ENCODE results near the gene KIR3DL1.
"Not testable (repeated sequence)": the region's sequence is repeated elsewhere in the genome, so short reads cannot be mapped to it uniquely, and the experiment has no call there.

KIR3DL1 gene

DNA sequence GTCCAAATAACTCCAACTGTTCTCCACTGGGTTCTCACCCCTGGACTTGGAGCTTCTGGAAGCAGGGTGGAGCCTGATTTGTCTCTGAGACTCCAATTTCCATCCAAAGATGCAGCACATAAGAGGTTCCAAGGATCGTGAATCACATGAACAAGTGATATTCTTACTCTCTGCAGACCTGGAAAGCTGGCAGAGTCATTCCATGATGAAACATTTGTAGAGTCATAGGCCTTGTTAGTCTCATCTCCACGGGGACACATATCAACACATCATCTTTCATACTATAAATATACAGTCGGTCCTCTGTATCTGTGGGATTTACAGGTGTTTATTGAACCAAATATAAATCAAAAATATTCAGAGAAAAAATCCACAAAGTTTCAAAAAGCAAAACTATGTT, 1.7 kb upstream of the KIR3DL1 start:
- DNase-seq (ENCODE audit: low spot score): not testable (repeated sequence)

DNA sequence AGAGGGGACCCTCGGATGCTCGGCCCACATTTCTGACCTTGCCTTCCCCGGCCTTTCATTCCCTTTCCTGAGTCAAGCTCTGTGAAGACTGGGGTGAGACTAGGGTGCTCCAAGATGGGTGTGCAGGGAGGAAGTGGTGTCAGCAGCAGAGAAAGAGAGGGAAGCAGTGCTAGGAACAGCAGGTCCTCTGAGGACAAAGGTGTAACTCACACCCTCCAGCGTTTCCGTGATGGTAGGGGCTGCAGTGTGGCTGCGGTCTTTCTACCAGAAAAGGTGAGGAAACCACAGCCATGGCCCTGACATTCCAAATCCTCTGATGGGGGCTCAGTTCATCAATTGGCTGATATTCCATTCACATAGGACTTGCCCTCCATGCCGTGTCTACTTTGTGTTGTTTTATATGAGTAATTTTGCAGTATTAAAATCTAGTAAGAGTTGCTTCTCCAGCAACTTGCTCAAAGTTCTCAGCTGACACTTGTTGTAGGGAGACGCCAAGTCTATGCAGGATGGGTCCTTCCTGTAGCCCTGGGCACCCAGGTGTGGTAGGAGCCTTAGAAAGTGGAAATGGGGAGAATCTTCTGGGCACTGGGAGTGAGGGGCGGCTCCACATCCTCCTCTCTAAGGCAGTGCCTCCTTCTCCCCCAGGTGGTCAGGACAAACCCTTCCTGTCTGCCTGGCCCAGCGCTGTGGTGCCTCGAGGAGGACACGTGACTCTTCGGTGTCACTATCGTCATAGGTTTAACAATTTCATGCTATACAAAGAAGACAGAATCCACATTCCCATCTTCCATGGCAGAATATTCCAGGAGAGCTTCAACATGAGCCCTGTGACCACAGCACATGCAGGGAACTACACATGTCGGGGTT, 1.6 kb downstream of the KIR3DL1 start:
- DNase-seq (ENCODE audit: low spot score): no peak

DNA sequence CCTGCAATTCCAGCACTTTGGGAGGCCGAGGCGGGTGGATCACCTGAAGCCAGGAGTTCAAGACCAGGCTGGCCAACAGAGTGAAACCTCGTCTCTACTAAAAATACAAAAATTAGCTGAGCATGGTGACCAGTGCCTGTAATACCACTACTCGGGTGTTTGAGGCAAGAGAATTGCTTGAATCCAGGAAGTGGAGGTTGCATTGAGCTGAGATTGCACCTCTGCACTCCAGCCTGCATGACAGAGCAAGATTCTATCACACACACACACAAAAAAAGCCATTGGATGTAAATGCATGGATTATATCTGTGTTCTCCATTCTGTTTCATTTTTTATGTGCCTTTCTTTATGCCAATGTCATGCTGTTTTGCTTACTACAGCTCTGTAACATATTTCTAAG, 8.1 kb downstream of the KIR3DL1 start:
- DNase-seq (ENCODE audit: low spot score): not testable (repeated sequence)

DNA sequence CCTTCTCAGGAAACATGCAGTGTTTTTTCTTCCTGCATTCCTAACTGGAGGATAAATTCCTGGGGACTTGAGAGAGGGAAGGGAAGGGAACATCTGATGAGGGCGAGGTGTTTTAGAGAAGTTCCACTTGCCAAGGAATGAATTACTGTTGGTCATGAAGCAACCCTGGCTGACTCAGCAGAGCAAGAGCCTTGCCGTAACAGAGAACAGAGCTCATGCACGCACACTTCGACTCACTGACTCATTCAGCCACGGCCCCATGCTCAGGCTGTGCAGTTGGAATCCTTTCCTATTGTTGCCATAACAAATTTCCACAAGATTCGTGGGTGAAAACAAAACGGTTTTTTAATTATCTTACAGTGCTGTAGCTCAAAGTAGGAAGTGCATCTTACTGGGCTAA, 9.1 kb downstream of the KIR3DL1 start:
- not testable (repeated sequence) for DNase-seq (ENCODE audit: low spot score)

DNA sequence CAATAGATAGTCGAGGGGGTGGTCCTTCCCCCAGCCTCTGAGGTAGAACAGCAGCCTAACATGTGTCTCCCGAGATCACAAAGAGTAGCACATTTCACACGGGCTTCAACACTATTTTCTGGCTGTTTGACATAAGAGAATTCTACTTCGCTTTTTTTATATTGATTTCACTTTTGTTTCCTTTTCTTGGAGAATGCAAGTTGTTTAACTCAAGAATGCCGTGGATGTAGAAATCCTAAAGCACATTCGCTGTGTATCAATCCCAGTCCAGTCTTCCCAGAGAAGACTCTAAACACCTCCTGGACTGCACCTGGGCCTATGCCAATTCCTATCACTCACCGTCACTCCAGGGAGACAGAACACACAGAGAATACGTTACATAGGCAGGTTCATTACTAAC, 11.8 kb downstream of the KIR3DL1 start:
- not testable (repeated sequence) for DNase-seq (ENCODE audit: low spot score)

DNA sequence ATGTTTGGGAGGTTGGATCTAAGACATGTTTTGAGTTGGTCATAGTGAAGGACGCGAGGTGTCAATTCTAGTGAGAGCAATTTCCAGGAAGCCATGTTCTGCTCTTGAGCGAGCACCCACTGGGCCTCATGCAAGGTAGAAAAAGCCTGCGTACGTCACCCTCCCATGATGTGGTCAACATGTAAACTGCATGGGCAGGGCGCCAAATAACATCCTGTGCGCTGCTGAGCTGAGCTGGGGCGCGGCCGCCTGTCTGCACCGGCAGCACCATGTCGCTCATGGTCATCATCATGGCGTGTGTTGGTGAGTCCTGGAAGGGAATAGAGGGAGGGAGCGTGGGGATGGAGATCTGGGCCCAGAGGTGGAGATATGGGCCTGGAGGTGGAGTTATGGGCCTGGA, 16.2 kb downstream of the KIR3DL1 start, which contains the start of gene KIR2DS4:
KIR2DS4 (plus strand) TSS at position 181 of the 400 bp plus-strand sequence.
- DNase-seq (ENCODE audit: low spot score): not testable (repeated sequence)

DNA sequence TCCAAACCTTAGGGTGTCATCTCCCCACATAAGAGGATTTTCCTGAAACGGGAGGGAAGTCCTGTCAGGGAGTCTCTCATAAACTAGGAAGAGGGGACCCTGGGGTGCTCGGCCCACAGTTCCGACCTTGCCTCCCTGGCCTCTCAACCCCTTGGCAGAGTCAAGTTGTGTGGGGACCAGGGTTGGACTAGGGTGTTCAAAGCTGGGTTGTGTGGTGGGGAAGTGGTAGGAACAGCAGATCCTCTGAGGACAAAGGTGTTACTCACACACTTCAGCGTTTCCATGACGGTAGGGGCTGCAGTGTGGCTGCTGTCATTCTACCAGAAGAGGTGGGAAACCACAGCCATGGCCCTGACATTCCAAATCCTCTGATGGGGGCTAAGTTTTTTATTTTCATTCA, 18.9 kb downstream of the KIR3DL1 start:
- not testable (repeated sequence) for DNase-seq (ENCODE audit: low spot score)

DNA sequence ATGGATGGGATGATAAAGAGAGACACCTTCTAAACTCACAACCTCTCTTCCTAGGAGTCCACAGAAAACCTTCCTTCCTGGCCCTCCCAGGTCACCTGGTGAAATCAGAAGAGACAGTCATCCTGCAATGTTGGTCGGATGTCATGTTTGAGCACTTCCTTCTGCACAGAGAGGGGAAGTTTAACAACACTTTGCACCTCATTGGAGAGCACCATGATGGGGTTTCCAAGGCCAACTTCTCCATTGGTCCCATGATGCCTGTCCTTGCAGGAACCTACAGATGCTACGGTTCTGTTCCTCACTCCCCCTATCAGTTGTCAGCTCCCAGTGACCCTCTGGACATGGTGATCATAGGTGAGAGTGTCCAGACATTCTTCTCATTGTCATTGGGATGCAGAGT, 21.3 kb downstream of the KIR3DL1 start:
- DNase-seq (ENCODE audit: low spot score): not testable (repeated sequence)

DNA sequence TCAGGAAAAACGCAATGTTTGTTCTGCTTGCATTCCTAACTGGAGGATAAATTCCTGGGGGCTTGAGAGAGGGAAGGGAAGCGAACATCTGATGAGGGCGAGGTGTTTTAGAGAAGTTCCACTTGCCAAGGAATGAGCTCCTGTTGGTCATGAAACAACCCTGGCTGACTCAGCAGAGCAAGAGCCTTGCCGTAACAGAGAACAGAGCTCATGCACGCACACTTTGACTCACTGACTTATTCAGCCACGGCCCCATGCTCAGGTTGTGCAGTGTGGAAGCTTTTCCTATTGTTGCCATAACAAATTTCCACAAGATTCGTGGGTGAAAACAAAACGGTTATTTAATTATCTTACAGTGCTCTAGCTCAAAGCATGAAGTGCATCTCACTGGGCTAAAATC, 26.9 kb downstream of the KIR3DL1 start:
- DNase-seq (ENCODE audit: low spot score): not testable (repeated sequence)

DNA sequence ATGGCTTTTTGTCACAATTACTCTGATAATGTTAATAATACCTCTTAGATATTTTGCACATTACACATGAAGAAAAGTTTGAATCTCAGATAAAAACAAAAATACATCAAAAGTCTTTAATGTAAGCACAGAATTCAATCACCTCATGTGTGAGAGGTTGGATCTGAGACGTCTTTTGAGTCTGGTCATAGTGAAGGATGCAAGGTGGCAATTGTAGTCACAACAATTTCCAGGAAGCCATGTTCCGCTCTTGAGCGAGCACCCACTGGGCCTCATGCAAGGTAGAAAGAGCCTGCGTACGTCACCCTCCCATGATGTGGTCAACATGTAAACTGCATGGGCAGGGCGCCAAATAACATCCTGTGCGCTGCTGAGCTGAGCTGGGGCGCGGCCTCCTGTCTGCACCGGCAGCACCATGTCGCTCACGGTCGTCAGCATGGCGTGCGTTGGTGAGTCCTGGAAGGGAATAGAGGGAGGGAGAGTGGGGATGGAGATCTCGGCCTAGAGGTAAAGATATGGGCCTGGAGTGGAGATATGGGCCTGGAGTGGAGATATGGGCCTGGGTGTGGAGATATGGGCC, 33.9 kb downstream of the KIR3DL1 start, which contains the start of gene KIR3DL2:
KIR3DL2 (plus strand) TSS at position 383 of the 580 bp plus-strand sequence; CDS start at position 416, 33 bp downstream.
- not testable (repeated sequence) for DNase-seq (ENCODE audit: low spot score)

DNA sequence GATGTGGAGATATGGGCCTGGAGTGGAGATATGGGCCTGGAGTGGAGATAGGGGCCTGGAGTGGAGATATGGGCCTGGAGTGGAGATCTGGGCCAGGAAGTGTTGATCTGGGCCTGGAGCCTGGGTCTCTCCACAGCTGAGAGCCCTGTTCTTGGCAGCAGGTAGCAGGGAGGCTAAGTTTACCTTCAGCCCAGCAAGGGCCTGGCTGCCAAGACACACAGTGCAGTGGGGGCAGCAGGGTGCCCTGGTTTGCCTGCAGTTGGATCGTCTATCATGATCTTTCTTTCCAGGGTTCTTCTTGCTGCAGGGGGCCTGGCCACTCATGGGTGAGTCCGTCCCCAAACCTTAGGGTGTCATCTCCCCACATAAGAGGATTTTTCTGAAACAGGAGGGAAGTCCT, 34.7 kb downstream of the KIR3DL1 start:
- DNase-seq (ENCODE audit: low spot score): no peak

DNA sequence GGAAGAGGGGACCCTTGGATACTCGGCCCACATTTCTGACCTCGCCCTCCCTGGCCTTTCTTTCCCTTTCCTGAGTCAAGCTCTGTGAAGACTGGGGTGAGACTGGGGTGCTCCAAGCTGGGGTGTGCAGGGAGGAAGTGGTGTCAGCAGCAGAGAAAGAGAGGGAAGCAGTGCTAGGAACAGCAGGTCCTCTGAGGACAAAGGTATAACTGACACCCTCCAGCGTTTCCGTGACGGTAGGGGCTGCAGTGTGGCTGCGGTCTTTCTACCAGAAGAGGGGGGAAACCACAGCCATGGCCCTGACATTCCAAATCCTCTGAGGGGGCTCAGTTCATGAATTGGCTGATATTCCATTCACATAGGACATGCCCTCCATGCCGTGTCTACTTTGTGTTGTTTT, 35.1 kb downstream of the KIR3DL1 start:
- no peak for DNase-seq (ENCODE audit: low spot score)

DNA sequence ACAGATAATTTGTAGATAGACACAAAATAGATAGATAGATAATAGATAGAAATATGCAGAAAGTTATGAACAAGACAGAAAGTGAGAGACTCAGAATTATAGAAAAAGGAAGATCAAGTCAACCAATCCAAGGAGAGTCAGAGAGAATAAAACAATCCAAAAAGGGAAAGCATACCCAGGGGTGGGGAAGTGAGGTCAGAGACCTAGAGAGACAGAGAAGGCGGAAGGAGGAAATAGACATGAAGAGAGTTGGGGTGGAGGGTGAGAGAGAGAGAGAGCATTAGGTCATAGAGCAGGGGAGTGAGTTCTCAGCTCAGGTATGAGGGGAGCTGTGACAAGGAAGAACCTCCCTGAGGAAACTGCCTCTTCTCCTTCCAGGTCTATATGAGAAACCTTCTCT, 39.0 kb downstream of the KIR3DL1 start:
- DNase-seq (ENCODE audit: low spot score): not testable (repeated sequence)

DNA sequence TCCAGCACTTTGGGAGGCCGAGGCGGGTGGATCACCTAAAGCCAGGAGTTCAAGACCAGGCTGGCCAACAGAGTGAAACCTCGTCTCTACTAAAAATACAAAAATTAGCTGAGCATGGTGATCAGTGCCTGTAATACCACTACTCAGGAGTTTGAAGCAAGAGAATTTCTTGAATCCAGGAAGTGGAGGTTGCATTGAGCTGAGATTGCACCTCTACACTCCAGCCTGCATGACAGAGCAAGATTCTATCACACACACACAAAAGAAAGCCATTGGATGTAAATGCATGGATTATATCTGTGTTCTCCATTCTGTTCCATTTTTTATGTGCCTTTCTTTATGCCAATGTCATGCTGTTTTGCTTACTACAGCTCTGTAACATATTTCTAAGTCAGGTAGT, 42.2 kb downstream of the KIR3DL1 start:
- DNase-seq (ENCODE audit: low spot score): not testable (repeated sequence)

DNA sequence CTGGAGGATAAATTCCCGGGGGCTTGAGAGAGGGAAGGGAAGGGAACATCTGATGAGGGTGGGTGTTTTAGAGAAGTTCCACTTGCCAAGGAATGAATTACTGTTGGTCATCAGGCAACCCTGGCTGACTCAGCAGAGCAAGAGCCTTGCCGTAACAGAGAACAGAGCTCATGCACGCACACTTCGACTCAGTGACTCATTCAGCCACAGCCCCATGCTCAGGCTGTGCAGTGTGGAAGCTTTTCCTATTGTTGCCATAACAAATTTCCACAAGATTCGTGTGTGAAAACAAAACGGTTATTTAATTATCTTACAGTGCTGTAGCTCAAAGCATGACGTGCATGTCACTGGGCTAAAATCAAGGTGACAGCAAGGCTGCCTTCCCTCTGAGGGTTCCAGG, 43.2 kb downstream of the KIR3DL1 start:
- DNase-seq (ENCODE audit: low spot score): not testable (repeated sequence)

DNA sequence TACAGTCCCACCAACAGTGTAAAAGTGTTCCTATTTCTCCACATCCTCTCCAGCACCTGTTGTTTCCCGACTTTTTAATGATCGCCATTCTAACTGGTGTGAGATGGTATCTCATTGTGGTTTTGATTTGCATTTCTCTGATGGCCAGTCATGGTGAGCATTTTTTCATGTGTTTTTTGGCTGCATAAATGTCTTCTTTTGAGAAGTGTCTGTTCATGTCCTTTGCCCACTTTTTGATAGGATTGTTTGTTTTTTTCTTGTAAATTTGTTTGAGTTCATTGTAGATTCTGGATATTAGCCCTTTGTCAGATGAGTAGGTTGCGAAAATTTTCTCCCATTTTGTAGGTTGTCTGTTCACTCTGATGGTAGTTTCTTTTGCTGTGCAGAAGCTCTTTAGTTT, 47.2 kb downstream of the KIR3DL1 start:
- not testable (repeated sequence) for DNase-seq (ENCODE audit: low spot score)

DNA sequence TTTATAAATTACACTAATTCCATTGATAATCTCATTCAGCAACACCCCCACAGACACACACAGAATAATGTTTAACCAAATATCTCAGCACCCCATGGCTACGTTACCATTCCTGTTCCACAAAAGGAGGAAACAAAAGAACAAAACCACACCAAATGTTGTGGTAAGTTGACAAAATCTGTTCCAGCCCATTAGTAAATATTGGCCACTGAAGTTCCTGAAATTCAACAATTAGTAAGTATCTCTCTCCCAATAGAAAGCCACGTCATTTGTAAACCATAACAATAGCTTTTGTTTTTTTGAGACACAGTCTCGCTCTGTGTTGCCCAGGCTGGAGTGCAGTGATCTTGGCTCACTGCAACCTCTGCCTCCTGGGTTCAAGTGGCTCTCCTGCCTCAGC, 55.4 kb downstream of the KIR3DL1 start:
- DNase-seq (ENCODE audit: low spot score): no peak

DNA sequence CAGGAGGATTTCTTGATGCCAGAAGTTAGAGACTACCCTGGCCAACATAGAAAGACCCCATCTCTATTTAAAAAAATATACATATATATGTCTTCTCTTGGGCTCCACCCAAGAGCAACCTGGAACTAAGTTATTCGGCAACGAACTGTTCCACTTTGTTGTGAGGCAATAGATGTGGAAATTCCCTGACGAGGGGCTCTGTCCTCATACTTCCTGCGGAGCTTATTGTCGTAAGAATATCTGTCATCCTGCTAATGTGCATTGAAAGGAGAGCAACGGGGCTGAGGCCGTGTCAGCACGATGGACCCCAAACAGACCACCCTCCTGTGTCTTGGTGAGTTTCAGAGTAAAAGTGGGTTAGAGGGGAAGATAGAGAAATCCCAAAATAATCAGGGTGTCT, 57.7 kb downstream of the KIR3DL1 start, which contains the start of gene FCAR:
FCAR (plus strand) TSS at position 246 of the 400 bp plus-strand sequence; CDS start at position 301, 55 bp downstream.
- no peak for DNase-seq (ENCODE audit: low spot score)

DNA sequence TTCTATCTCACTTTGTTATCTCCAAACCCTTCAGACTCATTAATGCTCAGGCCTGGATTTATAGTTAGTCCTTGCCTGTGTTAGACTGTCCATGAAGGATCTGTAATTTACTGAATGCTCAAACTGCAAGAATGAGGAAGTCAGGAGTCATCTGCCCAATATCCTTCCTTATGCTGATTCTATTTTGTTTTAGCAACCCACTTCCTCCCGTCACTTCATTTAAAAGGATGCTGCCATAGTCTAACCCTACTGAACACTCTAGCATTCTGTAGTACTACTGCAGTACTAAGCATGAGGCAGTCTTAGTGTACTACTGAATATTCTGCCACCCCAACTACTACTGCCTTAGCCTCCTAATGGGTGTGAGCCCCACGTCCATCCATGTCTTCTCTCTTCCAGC, 59.2 kb downstream of the KIR3DL1 start:
- no peak for DNase-seq (ENCODE audit: low spot score)

DNA sequence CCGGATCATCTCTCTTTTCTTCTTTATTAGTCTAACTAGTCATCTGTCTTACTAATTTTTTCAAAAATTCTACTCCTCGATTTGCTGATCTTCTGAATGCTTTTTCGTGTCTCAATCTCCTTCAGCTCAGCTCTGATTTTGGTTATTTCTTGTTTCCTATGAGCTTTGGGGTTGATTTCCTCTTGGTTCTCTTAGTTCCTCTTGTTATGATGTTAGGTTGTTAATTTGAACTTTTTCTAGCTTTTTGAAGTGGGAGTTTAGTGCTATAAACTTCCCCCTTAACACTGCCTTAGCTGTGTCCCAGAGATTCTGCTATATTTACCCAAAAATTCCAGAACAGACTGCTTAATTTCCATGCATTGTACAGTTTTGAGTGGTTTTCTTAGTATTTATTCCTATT, 61.2 kb downstream of the KIR3DL1 start:
- DNase-seq (ENCODE audit: low spot score): no peak
